NCI-H1105 treated with DMSO at 0.1 percent for 48 hours (cell line): ENCODE results near the gene CENPL.

ENCODE experiments used
- DNase-seq: peaks from one replicate; lab custom pipeline; 2025; lab: John Stamatoyannopoulos, UW

Gene CENPL

DNA sequence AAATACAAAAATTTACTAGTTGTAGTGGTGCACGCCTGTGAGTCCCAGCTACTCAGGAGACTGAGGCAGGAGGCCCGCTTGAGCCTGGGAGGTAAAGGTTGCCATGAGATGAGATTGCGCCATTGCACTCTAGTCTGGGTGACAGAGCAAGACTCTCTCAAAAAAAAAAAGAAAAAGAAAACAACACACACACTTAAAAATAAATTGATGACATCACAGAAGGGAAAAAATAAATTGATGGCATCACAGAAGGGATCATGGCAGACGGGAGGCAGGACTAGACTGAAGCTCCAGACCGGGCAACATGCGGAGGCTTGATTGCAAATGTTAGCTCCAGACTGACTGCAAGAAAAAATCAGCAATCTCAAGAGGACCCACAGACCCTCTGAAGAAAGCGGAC, 66.6 kb downstream of the CENPL start:
- no peak for DNase-seq

DNA sequence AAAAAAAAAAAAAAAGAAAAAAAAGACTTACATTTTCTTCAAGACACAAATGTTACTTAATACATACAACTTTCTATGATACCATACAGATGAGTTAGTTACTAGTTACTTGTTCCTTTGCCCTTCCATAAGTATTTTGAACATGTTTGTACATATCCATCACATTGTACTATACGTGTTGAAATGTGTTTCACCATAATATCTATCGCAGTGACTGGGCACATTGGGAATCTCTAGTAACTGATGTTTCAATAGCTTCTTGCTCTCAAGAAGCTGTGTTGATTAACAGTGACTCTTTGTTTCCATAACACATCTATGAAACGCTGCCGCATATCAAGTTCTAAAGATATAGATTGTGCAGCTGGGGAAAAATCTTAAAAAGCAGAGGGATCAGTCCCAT, 67.0 kb downstream of the CENPL start:
- no peak for DNase-seq

DNA sequence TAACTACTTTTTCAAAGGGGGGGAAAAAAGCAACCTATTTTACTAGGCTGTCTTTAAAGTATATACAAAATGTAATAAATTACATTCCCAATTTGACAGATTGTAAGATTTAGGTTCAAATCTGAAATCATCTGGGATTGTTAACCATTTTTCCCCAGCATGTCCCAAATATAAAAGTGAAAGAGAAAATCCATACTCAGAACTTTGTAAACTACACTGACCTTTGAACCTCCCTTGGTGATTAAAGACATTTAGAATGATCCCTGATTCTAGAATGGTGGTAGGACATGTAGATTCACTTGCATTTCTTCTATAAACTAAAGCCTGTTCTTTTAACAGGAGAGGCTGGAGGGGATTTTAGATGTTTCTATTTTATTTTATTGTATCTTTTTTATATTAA, 70.9 kb downstream of the CENPL start:
- DNase-seq = no peak
